SK-MEL-5 (cell line): Measurements from ENCODE around the gene TLE2. TPM values are rescaled to one million over a fixed set of nuclear protein-coding genes. Genes with fewer than 3 reads are reported as not detected.
A peak's percentile ranks its signal among the peaks of the same experiment; 100 is the strongest.
"Not testable (repeated sequence)": the region's sequence is repeated elsewhere in the genome, so short reads cannot be mapped to it uniquely, and the experiment has no call there.

Source experiments
- DNase-seq: peaks from one replicate; pipeline ENCODE4 v3.0.0-alpha.2; 2016; ENCODE audit warnings: low read depth, low spot score
- in situ Hi-C: cut with HindIII; loops from 2 replicates; pipeline ENCODE4 v1.10.0; 2016; ENCODE audit warnings: low sequenced_read_pairs, high pct_unique_total_duplicates, low pct_unique_long_range_greater_than_20kb
- total RNA-seq: library from RNA; depleted of rRNA; stranded (reverse); fragments of >200 nt; shearing (Covaris generic); gene quantifications from 2 replicates; pipeline ENCODE4 v1.2.3, GENCODE V29; 2014

TLE2 gene
- total RNA-seq, 1 experiment from 2014 or later = 2.2 TPM

GRCh38 chr19:3042621-3043267 lies 13.7 kb upstream of the TLE2 start:
- in situ Hi-C loops = no loop called here
- DNase-seq = no peak

- in situ Hi-C loops = no loop called here
- DNase-seq = no peak
These were observed 12.9 kb upstream of the TLE2 start for GRCh38 chr19:3041761-3042620.

- in situ Hi-C loops = no loop called here
These were observed 12.2 kb upstream of the TLE2 start for GRCh38 chr19:3041327-3041726.

GRCh38 chr19:3039641-3040077 lies 10.6 kb upstream of the TLE2 start:
- in situ Hi-C loops = no loop called here
- no peak for DNase-seq

More at GRCh38 chr19:3041327-3041726, 12.2 kb upstream of the TLE2 start:
- DNase-seq = no peak

DNA sequence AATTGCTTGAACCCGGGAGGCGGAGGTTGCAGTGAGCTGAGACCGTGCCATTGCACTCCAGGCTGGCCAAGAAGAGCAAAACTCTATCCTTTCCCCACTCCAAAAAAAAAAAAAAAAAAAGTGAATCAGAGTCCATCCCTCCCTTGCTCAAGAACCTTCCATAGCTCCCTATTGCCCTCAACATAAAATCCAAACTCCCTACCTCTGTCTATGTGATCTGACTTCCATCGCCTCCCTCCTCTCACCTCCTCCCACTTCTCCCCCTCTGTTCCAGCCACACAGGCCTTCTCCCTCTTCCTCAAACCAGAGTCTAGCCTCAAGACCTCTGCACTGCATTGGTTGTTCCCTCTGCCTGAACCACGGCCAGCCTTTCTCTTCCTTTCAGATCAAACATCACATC lies 10.0 kb upstream of the TLE2 start:
- DNase-seq = no peak
- in situ Hi-C loops = no loop called here

GRCh38 chr19:3038214-3038613 lies 9.1 kb upstream of the TLE2 start:
- in situ Hi-C loops = no loop called here
- DNase-seq = no peak

DNA sequence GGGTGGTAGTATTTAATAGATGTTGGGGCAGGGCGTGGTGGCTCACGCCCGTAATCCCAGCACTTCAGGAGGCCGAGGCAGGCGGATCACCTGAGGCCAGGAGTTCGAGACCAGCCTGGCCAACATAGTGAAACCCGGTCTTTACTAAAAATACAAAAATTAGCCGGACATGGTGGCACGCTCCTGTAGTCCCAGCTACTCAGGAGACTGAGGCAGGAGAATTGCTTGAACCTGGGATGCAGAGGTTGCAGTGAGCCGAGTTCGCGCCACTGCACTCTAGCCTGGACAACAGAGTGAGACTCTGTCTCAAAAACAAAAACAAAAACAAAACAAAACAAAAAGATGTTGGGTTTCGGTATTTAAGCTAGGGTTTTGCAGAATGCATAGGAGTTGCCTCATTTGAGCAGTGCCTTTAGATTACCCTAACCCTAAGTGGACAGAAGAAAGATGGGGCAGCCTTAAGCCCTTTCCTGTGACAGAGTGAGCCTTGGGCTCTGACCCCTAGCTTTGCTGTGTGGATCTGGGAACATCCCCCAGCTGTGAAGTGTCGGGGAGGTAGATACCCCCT lies 8.0 kb upstream of the TLE2 start:
- in situ Hi-C loops = not testable (repeated sequence)

GRCh38 chr19:3036119-3036976 lies 7.3 kb upstream of the TLE2 start:
- in situ Hi-C loops = no loop called here

More for the DNA sequence above, 8.0 kb upstream of the TLE2 start:
- not testable (repeated sequence) for DNase-seq

DNA sequence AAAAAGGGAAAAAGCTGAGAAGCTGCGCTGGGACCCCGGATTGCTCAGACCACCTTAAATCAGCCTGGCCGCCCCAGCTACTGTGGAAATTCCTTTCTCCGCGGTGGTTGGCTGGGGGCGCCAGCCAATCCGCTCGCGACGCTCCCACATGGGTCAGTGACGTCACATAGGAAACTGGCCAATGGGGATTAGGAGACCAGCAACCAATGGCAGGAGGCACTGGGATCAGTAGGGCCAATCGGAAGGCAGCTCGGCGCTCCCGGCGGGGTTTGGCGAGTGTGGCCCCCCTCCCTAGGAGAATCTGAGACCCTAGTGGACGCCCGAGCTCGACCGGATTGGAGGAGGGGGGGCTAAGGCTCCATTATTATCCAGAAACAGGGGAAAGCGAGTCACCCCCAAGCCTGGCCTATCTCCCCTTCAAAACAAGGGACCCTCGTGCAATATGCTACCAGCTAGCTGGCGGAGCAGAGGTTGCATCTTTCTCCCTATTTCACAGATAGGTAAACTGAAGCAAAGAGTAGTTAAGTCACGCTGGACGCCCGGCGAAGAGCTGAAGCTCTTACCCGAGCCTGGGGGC lies 6.5 kb upstream of the TLE2 start:
- DNase-seq = peak; percentile 99
- in situ Hi-C loops = no loop called here

More at GRCh38 chr19:3036119-3036976, 7.3 kb upstream of the TLE2 start:
- peak; percentile 89 for DNase-seq

- in situ Hi-C loops = no loop called here
- DNase-seq = no peak
These were observed 5.8 kb upstream of the TLE2 start for GRCh38 chr19:3034656-3035541.

DNA sequence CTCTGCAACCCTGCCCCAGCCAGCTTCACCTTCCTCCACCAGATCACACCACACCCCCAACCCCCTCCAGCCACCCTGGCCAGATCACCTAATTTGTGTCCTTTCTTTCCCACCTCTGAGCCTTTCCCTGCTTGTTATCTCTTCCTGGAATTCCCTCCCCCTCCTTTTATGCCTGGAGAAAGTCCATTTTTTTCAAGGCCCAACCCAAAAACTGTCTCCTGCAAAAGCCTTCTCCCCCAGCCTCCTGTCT lies 5.3 kb upstream of the TLE2 start:
- DNase-seq = no peak
- in situ Hi-C loops = no loop called here

DNA sequence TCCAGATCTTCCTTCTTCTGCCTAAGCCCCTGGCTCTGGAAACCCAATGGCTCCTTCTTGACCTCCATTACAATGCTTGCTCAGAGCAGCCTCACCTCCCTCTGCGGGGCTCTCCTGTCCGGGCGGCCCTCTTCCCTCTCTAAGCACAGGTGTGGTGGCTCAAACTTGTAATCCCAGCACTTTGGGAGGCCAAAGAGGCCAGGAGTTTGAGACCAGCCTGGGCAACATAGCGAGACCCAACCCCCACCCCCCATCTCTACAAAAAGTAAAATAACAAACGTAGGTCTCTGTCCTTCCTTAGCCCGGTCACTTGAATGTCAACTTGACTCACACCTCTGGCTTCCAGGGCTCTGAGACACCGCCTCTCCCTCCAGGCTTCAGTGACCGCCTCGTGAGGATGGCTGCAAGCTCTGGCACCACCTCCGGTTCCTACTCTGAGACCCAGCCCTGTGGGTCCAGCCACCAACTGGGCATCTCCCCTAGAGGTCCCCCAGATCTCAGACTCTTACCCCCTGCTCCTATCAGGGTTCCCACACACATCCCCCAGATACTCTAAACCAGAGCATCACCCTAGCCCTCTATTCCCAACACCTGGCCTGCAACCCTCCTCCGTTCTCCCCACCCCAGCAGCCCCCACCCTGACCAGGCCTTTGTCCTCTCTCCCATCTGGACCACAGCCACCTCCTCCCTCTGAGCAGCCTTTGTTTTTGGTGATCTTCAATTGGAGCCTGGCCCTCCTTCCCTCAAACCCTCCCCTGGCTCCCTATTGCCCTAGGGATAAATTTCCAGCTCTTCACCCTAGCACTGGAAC lies 4.7 kb upstream of the TLE2 start:
- no peak for DNase-seq
- in situ Hi-C loops = no loop called here

DNA sequence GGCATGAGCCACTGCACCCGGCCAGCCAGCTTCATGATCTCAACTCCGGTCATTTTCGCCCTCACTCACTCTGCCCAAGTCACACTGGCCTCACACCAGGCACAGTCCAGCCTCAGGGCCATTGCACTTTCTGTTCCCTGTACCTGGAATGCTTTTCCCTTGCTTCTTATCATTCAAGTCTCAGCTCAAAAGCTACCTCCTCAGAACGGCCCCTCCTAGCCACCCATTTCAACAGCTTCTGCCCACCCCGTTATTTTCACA lies 2.5 kb upstream of the TLE2 start:
- in situ Hi-C loops = no loop called here
- no peak for DNase-seq

GRCh38 chr19:3028305-3029064 lies 595 bp downstream of the TLE2 start:
- DNase-seq = no peak
- in situ Hi-C loops = no loop called here

GRCh38 chr19:3027981-3028304 lies 1.1 kb downstream of the TLE2 start:
- in situ Hi-C loops = no loop called here
- no peak for DNase-seq

GRCh38 chr19:3027292-3027691 lies 1.8 kb downstream of the TLE2 start:
- no peak for DNase-seq
- in situ Hi-C loops = no loop called here
